Epithelial cell of esophagus (primary cell): ENCODE measurements around the gene MYO18B.

Experiments
- DNase-seq: peaks from one replicate; pipeline ENCODE4 v3.0.0; 2010; ENCODE audit warnings: low read depth
- H3K4me3 ChIP-seq: 2 replicates; pipeline ENCODE4 v1.5.1; 2011; ENCODE audit warnings: mild to moderate bottlenecking, low read length, control low read depth
- CTCF ChIP-seq: IDR thresholded peaks from 2 replicates; pipeline ENCODE4 v1.5.1; 2011; ENCODE audit warnings: low read depth, mild to moderate bottlenecking, low read length, control low read depth, inconsistent platforms; ENCODE audit not compliant: insufficient read depth; ENCODE audit errors: missing control alignments

Gene MYO18B

GRCh38 chr22:25722626-25723025, 19.4 kb upstream of the MYO18B start:
- H3K4me3 ChIP-seq, result no peak overlapping the region
- TF ChIP-seq CTCF, result no peak
- DNase-seq, result no peak

- no peak for TF ChIP-seq CTCF
- DNase-seq, result no peak
- no peak overlapping the region for H3K4me3 ChIP-seq
Measured at GRCh38 chr22:25726241-25726640, 15.7 kb upstream of the MYO18B start.

GRCh38 chr22:25728071-25728470, 13.9 kb upstream of the MYO18B start:
- H3K4me3 ChIP-seq, result no peak overlapping the region
- no peak for TF ChIP-seq CTCF
- DNase-seq, result no peak

- no peak for DNase-seq
- TF ChIP-seq CTCF, result no peak
Measured at GRCh38 chr22:25729016-25729995, 12.7 kb upstream of the MYO18B start.

GRCh38 chr22:25735650-25736049, 6.3 kb upstream of the MYO18B start:
- TF ChIP-seq CTCF, result no peak
- no peak for DNase-seq
- no peak overlapping the region for H3K4me3 ChIP-seq

More at GRCh38 chr22:25729016-25729995, 12.7 kb upstream of the MYO18B start:
- H3K4me3 ChIP-seq, result no peak overlapping the region

GRCh38 chr22:25736378-25737011, 5.5 kb upstream of the MYO18B start:
- H3K4me3 ChIP-seq, result no peak overlapping the region
- DNase-seq, result no peak
- TF ChIP-seq CTCF, result no peak
